ACC112 (cell line): ENCODE results near the gene SV2A.
A peak's percentile ranks its signal among the peaks of the same experiment; 100 is the strongest.
"Not testable (repeated sequence)": the region's sequence is repeated elsewhere in the genome, so short reads cannot be mapped to it uniquely, and the experiment has no call there.

ENCODE experiments used
- H2AFZ ChIP-seq: fragments of 200-600 bp; sonication (generic); one replicate; pipeline ENCODE4 v1.6.0; 2017; ENCODE audit warnings: antibody characterized with exemption, low read length; ENCODE audit not compliant: unreplicated experiment
- H3K27ac ChIP-seq: fragments of 200-600 bp; sonication (generic); 2 replicates; pipeline ENCODE4 v1.5.1; 2014; ENCODE audit warnings: low read depth, mild to moderate bottlenecking, antibody characterized with exemption, low read length, moderate library complexity
- H3K27me3 ChIP-seq: fragments of 200-600 bp; sonication (generic); 2 replicates; pipeline ENCODE4 v1.6.1; 2014; ENCODE audit warnings: mild to moderate bottlenecking, antibody characterized with exemption, low read length, moderate library complexity, mixed read lengths; ENCODE audit not compliant: insufficient read depth
- H3K36me3 ChIP-seq: fragments of 200-600 bp; sonication (generic); 2 replicates; pipeline ENCODE4 v1.6.1; 2016; ENCODE audit warnings: mild to moderate bottlenecking, antibody characterized with exemption, low read length, moderate library complexity, mixed read lengths; ENCODE audit not compliant: insufficient read depth
- H3K4me1 ChIP-seq: fragments of 200-600 bp; sonication (generic); one replicate; pipeline ENCODE4 v1.6.1; 2016; ENCODE audit warnings: low read length, mixed read lengths; ENCODE audit not compliant: insufficient read depth, unreplicated experiment, control insufficient read depth
- H3K4me3 ChIP-seq: fragments of 200-600 bp; sonication (generic); 2 replicates; pipeline ENCODE4 v1.5.1; 2014; ENCODE audit warnings: mild to moderate bottlenecking, low read depth, low read length
- H3K79me2 ChIP-seq: fragments of 200-600 bp; sonication (generic); one replicate; pipeline ENCODE4 v1.6.0; 2016; ENCODE audit warnings: low read length; ENCODE audit not compliant: control insufficient read depth, unreplicated experiment, insufficient read depth

SV2A gene

GRCh38 chr1:149887456-149888246 lies 30.0 kb downstream of the SV2A start:
- Histone ChIP-seq H3K27ac (peak overlapping the region; percentile 98), H3K4me3 (peak overlapping the region; percentile 92), H2AFZ (peak overlapping the region; percentile 67), H3K27me3 (no peaks in the 10 kb centered on the region), H3K36me3 (no peaks in the 10 kb centered on the region), H3K79me2 (peaks cover 27% of the 10 kb centered on the region), H3K4me1 (peaks cover 14% of the 10 kb centered on the region)

GRCh38 chr1:149887196-149887455 lies 30.5 kb downstream of the SV2A start:
- Histone ChIP-seq H3K4me3 (peak overlapping the region; percentile 92), H3K4me1 (peaks cover 14% of the 10 kb centered on the region), H3K79me2 (peaks cover 27% of the 10 kb centered on the region), H3K27ac (peak overlapping the region; percentile 98)
- not testable (repeated sequence) for H3K36me3 ChIP-seq, H3K27me3 ChIP-seq, H2AFZ ChIP-seq

- H3K36me3 ChIP-seq: no peaks in the 10 kb centered on the region
- no peak overlapping the region for H2AFZ ChIP-seq
- peak overlapping the region; percentile 98 for H3K27ac ChIP-seq
- peak overlapping the region; percentile 92 for H3K4me3 ChIP-seq
- peaks cover 27% of the 10 kb centered on the region for H3K79me2 ChIP-seq
- H3K27me3 ChIP-seq: no peaks in the 10 kb centered on the region
- H3K4me1 ChIP-seq: peaks cover 14% of the 10 kb centered on the region
These were observed 31.0 kb downstream of the SV2A start for GRCh38 chr1:149886396-149887195.

GRCh38 chr1:149886121-149886395 lies 31.6 kb downstream of the SV2A start:
- Histone ChIP-seq H3K79me2 (peaks cover 27% of the 10 kb centered on the region), H3K4me1 (peaks cover 14% of the 10 kb centered on the region), H3K27ac (peak overlapping the region; percentile 98), H3K4me3 (peak overlapping the region; percentile 92)
- H3K36me3 ChIP-seq, H2AFZ ChIP-seq, H3K27me3 ChIP-seq: not testable (repeated sequence)

GRCh38 chr1:149885339-149886120 lies 32.1 kb downstream of the SV2A start:
- peak overlapping the region; percentile 92 for H3K4me3 ChIP-seq
- peak overlapping the region; percentile 98 for H3K27ac ChIP-seq
- H3K79me2 ChIP-seq: peaks cover 27% of the 10 kb centered on the region
- H3K4me1 ChIP-seq: peaks cover 14% of the 10 kb centered on the region
- no peaks in the 10 kb centered on the region for H3K27me3 ChIP-seq
- H2AFZ ChIP-seq: no peak overlapping the region
- no peaks in the 10 kb centered on the region for H3K36me3 ChIP-seq

- H3K36me3 ChIP-seq: no peaks in the 10 kb centered on the region
- H3K27me3 ChIP-seq: no peaks in the 10 kb centered on the region
- H3K4me1 ChIP-seq: peaks cover 14% of the 10 kb centered on the region
- H3K27ac ChIP-seq: peak overlapping the region; percentile 98
- H3K79me2 ChIP-seq: peaks cover 27% of the 10 kb centered on the region
- H2AFZ ChIP-seq: no peak overlapping the region
- H3K4me3 ChIP-seq: peak overlapping the region; percentile 92
These were observed 33.0 kb downstream of the SV2A start for GRCh38 chr1:149884433-149885338.

- Histone ChIP-seq H2AFZ (no peak overlapping the region), H3K27ac (peak overlapping the region; percentile 98; the same call in 1 of the 2 replicates), H3K4me1 (peaks cover 9% of the 10 kb centered on the region), H3K79me2 (peaks cover 27% of the 10 kb centered on the region), H3K27me3 (no peaks in the 10 kb centered on the region), H3K4me3 (peak overlapping the region; percentile 92), H3K36me3 (no peaks in the 10 kb centered on the region)
These were observed 33.9 kb downstream of the SV2A start for GRCh38 chr1:149883598-149884247.

GRCh38 chr1:149881876-149882275 lies 35.8 kb downstream of the SV2A start:
- peaks cover 27% of the 10 kb centered on the region for H3K79me2 ChIP-seq
- H3K4me3 ChIP-seq: no peak overlapping the region
- H2AFZ ChIP-seq: no peak overlapping the region
- peaks cover 8% of the 10 kb centered on the region for H3K4me1 ChIP-seq
- H3K27ac ChIP-seq: no peak overlapping the region
- H3K27me3 ChIP-seq: no peaks in the 10 kb centered on the region
- no peaks in the 10 kb centered on the region for H3K36me3 ChIP-seq

- Histone ChIP-seq H3K4me1 (peaks cover 8% of the 10 kb centered on the region), H3K79me2 (peaks cover 11% of the 10 kb centered on the region), H2AFZ (no peak overlapping the region), H3K36me3 (no peaks in the 10 kb centered on the region), H3K4me3 (no peak overlapping the region), H3K27ac (no peak overlapping the region), H3K27me3 (no peaks in the 10 kb centered on the region)
These were observed 38.1 kb downstream of the SV2A start for GRCh38 chr1:149879556-149879955.
